Fibroblast of skin of right biceps (primary cell): ENCODE measurements around the gene NKD2.

ENCODE experiments used
- DNase-seq: peaks from one replicate; pipeline ENCODE4 v3.0.0-alpha.2; 2013

The NKD2 gene

GRCh38 chr5:1032011-1032410 is 23.4 kb downstream of the NKD2 start:
- no peak for DNase-seq

GRCh38 chr5:1032551-1033027 is 24.0 kb downstream of the NKD2 start:
- no peak for DNase-seq

- DNase-seq, result no peak
Measured at GRCh38 chr5:1033178-1033577, 24.6 kb downstream of the NKD2 start.

- DNase-seq, result no peak
Measured at GRCh38 chr5:1033606-1034420, 25.2 kb downstream of the NKD2 start.

- DNase-seq, result no peak
Measured at GRCh38 chr5:1034421-1034905, 25.9 kb downstream of the NKD2 start.

GRCh38 chr5:1034986-1035385 is 26.4 kb downstream of the NKD2 start:
- no peak for DNase-seq

GRCh38 chr5:1035421-1036405 is 27.1 kb downstream of the NKD2 start:
- no peak for DNase-seq

GRCh38 chr5:1036504-1037122 is 28.0 kb downstream of the NKD2 start:
- no peak for DNase-seq

GRCh38 chr5:1037123-1037670 is 28.6 kb downstream of the NKD2 start:
- no peak for DNase-seq

- no peak for DNase-seq
Measured at GRCh38 chr5:1037671-1038416, 29.2 kb downstream of the NKD2 start.

- no peak for DNase-seq
Measured at GRCh38 chr5:1038417-1039209, 30.0 kb downstream of the NKD2 start.

- DNase-seq, result no peak
Measured at GRCh38 chr5:1039210-1039548, 30.6 kb downstream of the NKD2 start.

GRCh38 chr5:1039706-1040260 is 31.2 kb downstream of the NKD2 start:
- DNase-seq, result no peak

GRCh38 chr5:1040571-1040970 is 32.0 kb downstream of the NKD2 start:
- no peak for DNase-seq

GRCh38 chr5:1041225-1042143 is 32.9 kb downstream of the NKD2 start:
- no peak for DNase-seq

- no peak for DNase-seq
Measured at GRCh38 chr5:1042626-1043025, 34.0 kb downstream of the NKD2 start.

- no peak for DNase-seq
Measured at GRCh38 chr5:1043327-1043726, 34.7 kb downstream of the NKD2 start.

- DNase-seq, result no peak
Measured at GRCh38 chr5:1044117-1044516, 35.5 kb downstream of the NKD2 start.

GRCh38 chr5:1045960-1046560 is 37.5 kb downstream of the NKD2 start:
- no peak for DNase-seq
